ENCODE measurements around the gene TMEM168. TPM values are rescaled to one million over a fixed set of nuclear protein-coding genes. Genes with fewer than 3 reads are reported as not detected.

Gene TMEM168
- total RNA-seq, 1 donor from 2014 or later, result 30.2 TPM

GRCh38 chr7:112821345-112821744 is 31.2 kb upstream of the TMEM168 start:
- no peak for TF ChIP-seq POLR2AphosphoS5 (IDR thresholded peaks at IDR 0.05; ENCODE audit: insufficient read depth in 1 of 2, low read depth in 1 of 2)
- no peak for TF ChIP-seq CTCF (IDR thresholded peaks at IDR 0.05)
- TF ChIP-seq POLR2A (IDR thresholded peaks at IDR 0.05), result no peak
- Histone ChIP-seq H3K4me1 (no peaks in the 10 kb centered on the region), H3K36me3 (no peaks in the 10 kb centered on the region), H3K9me3 (no peaks in the 10 kb centered on the region), H3K27me3 (no peaks in the 10 kb centered on the region), H3K27ac (no peak overlapping the region), H3K4me3 (no peak overlapping the region)
- no peak for DNase-seq (ENCODE audit: extremely low spot score in 2 of 2)
- intact Hi-C loops (cut with DNase I), result no loop called here

- intact Hi-C loops (cut with DNase I), result no loop called here
- H3K4me1 ChIP-seq, result no peaks in the 10 kb centered on the region
- TF ChIP-seq POLR2AphosphoS5 (IDR thresholded peaks at IDR 0.05; ENCODE audit: insufficient read depth in 1 of 2, low read depth in 1 of 2), result no peak
- no peak for TF ChIP-seq POLR2A (IDR thresholded peaks at IDR 0.05)
- no peak for TF ChIP-seq CTCF (IDR thresholded peaks at IDR 0.05)
- DNase-seq (ENCODE audit: extremely low spot score in 2 of 2), result no peak
- H3K27ac ChIP-seq, result no peak overlapping the region
- no peaks in the 10 kb centered on the region for H3K36me3 ChIP-seq
- H3K4me3 ChIP-seq, result no peak overlapping the region
- H3K27me3 ChIP-seq, result no peaks in the 10 kb centered on the region
- no peaks in the 10 kb centered on the region for H3K9me3 ChIP-seq
These were observed 29.3 kb upstream of the TMEM168 start for GRCh38 chr7:112819536-112819935.

- no peak for DNase-seq (ENCODE audit: extremely low spot score in 2 of 2)
- intact Hi-C loops (cut with DNase I), result no loop called here
- no peak for TF ChIP-seq POLR2AphosphoS5 (IDR thresholded peaks at IDR 0.05; ENCODE audit: insufficient read depth in 1 of 2, low read depth in 1 of 2)
- TF ChIP-seq POLR2A (IDR thresholded peaks at IDR 0.05), result no peak
- no peak for TF ChIP-seq CTCF (IDR thresholded peaks at IDR 0.05)
These were observed 16.0 kb upstream of the TMEM168 start for GRCh38 chr7:112806156-112806555.

GRCh38 chr7:112802406-112802805 is 12.2 kb upstream of the TMEM168 start:
- Histone ChIP-seq H3K36me3 (no peaks in the 10 kb centered on the region), H3K27ac (no peak overlapping the region), H3K4me3 (no peak overlapping the region), H3K4me1 (no peaks in the 10 kb centered on the region), H3K9me3 (no peaks in the 10 kb centered on the region), H3K27me3 (no peaks in the 10 kb centered on the region)
- no peak for DNase-seq (ENCODE audit: extremely low spot score in 2 of 2)
- intact Hi-C loops (cut with DNase I), result no loop called here
- TF ChIP-seq CTCF (IDR thresholded peaks at IDR 0.05) (no peak), POLR2AphosphoS5 (IDR thresholded peaks at IDR 0.05; ENCODE audit: insufficient read depth in 1 of 2, low read depth in 1 of 2) (no peak), POLR2A (IDR thresholded peaks at IDR 0.05) (no peak)

More at GRCh38 chr7:112806156-112806555, 16.0 kb upstream of the TMEM168 start:
- Histone ChIP-seq H3K27me3 (no peaks in the 10 kb centered on the region), H3K9me3 (no peaks in the 10 kb centered on the region), H3K4me3 (no peak overlapping the region), H3K36me3 (no peaks in the 10 kb centered on the region), H3K4me1 (no peaks in the 10 kb centered on the region), H3K27ac (no peak overlapping the region)

GRCh38 chr7:112800486-112800885 is 10.3 kb upstream of the TMEM168 start:
- no peaks in the 10 kb centered on the region for H3K27me3 ChIP-seq
- H3K4me1 ChIP-seq, result no peaks in the 10 kb centered on the region
- TF ChIP-seq POLR2A (IDR thresholded peaks at IDR 0.05) (no peak), POLR2AphosphoS5 (IDR thresholded peaks at IDR 0.05; ENCODE audit: insufficient read depth in 1 of 2, low read depth in 1 of 2) (no peak), CTCF (IDR thresholded peaks at IDR 0.05) (no peak)
- no peaks in the 10 kb centered on the region for H3K9me3 ChIP-seq
- H3K4me3 ChIP-seq, result no peak overlapping the region
- no peaks in the 10 kb centered on the region for H3K36me3 ChIP-seq
- H3K27ac ChIP-seq, result no peak overlapping the region
- intact Hi-C loops (cut with DNase I), result no loop called here
- DNase-seq (ENCODE audit: extremely low spot score in 2 of 2), result no peak

All from vagina (tissue), 2 donors.